Measurements from ENCODE around the gene AMFR. TPM values are rescaled to one million over a fixed set of nuclear protein-coding genes. Genes with fewer than 3 reads are reported as not detected.

The AMFR gene
- polyA plus RNA-seq, 1 donor (not counting 4 experiments of a cell fraction or from before 2014, with no cell fraction given) = 36.9 TPM

DNA sequence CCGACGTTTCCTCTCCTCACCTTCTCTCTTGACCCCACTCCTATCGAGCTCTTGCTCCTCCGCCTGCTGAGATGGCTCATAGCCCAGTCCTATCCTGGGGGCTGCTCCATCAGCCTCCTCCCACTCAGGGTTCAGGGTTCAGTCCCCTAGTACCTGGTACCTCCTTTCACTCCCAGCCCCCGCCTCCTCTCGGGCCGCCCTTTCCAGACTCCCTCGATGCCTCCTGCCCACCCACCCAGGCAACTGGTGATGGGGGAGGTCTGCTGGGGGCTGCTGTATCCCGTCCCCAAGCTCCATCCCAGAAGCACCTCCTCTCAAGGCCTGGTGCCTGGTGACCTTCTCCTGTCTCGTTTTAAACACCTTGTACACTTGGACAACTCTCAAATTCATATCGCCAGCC, 93.9 kb downstream of the AMFR start:
- no peak overlapping the region for H2AFZ ChIP-seq (ENCODE audit: control insufficient read depth, low read length)
- H3K9me1 ChIP-seq (ENCODE audit: control insufficient read depth, extremely low read depth, insufficient read depth, low read length) = no peaks in the 10 kb centered on the region
- no peaks in the 10 kb centered on the region for H3K9me3 ChIP-seq (ENCODE audit: control insufficient read depth, low read depth, low read length)
- H4K20me1 ChIP-seq (ENCODE audit: control insufficient read depth, extremely low read depth, insufficient read depth, low read length) = no peaks in the 10 kb centered on the region
- no peak overlapping the region for H3K9ac ChIP-seq (ENCODE audit: control insufficient read depth, extremely low read depth, insufficient read depth, low read length)
- no peak for DNase-seq (ENCODE audit: low read depth, low spot score)
- dilution Hi-C loops (cut with MboI; ENCODE audit: extremely low pct_ligation_motif_present, low sequenced_read_pairs) = no loop called here
- no peaks in the 10 kb centered on the region for H3K79me2 ChIP-seq (ENCODE audit: control insufficient read depth, insufficient read depth, low read length)
- H3K4me2 ChIP-seq (ENCODE audit: control insufficient read depth, extremely low read depth, insufficient read depth, low read depth, low read length) = no peak overlapping the region
- no peak overlapping the region for H3K4me3 ChIP-seq (ENCODE audit: control insufficient read depth in 2 of 3, extremely low read depth in 1 of 3, insufficient read depth in 2 of 3, low read depth in 1 of 3, low read length in 3 of 3)
- no peak for FAIRE-seq
- TF ChIP-seq, protein P1, sequence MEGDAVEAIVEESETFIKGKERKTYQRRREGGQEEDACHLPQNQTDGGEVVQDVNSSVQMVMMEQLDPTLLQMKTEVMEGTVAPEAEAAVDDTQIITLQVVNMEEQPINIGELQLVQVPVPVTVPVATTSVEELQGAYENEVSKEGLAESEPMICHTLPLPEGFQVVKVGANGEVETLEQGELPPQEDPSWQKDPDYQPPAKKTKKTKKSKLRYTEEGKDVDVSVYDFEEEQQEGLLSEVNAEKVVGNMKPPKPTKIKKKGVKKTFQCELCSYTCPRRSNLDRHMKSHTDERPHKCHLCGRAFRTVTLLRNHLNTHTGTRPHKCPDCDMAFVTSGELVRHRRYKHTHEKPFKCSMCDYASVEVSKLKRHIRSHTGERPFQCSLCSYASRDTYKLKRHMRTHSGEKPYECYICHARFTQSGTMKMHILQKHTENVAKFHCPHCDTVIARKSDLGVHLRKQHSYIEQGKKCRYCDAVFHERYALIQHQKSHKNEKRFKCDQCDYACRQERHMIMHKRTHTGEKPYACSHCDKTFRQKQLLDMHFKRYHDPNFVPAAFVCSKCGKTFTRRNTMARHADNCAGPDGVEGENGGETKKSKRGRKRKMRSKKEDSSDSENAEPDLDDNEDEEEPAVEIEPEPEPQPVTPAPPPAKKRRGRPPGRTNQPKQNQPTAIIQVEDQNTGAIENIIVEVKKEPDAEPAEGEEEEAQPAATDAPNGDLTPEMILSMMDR (optimal IDR thresholded peaks at IDR 0.05 in 1 of 3, IDR thresholded peaks at IDR 0.05 in 1 of 3, conservative IDR thresholded peaks at IDR 0.05 in 1 of 3; ENCODE audit: extremely low read depth in 1 of 3, insufficient read depth in 2 of 3, low read length in 3 of 3) = no peak
- TF ChIP-seq EZH2 (IDR thresholded peaks at IDR 0.05; ENCODE audit: low read length) = no peak
- peaks cover 43% of the 10 kb centered on the region for H3K4me1 ChIP-seq (ENCODE audit: control insufficient read depth, extremely low read depth, insufficient read depth, low read length)
- H3K36me3 ChIP-seq (ENCODE audit: control insufficient read depth in 2 of 2, extremely low read depth in 1 of 2, insufficient read depth in 2 of 2, low read length in 2 of 2) = no peaks in the 10 kb centered on the region
- H3K27me3 ChIP-seq (ENCODE audit: control insufficient read depth, extremely low read depth, insufficient read depth, low read length) = no peaks in the 10 kb centered on the region
- no peak overlapping the region for H3K27ac ChIP-seq (ENCODE audit: control insufficient read depth, insufficient read depth, low read length)

DNA sequence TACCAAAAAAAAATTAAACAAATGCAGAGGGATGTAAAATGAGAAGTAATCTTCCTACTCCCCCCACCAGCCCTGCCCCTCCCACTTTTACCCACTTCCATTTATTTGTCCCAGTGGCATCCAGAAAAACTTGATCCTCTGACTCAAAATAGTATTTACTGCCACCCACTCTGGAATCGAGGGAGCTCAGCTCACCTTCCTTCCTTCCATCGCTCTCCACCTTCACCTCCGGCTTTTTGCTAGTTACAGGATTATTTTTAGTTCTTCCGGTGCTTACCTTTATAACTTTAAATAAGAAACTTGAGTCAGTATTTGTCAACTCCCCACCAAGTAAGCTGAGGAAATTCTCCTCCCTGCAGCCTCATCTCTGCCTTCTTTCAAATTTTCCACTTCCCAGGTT, 94.9 kb downstream of the AMFR start:
- Histone ChIP-seq H3K4me2 (ENCODE audit: control insufficient read depth, extremely low read depth, insufficient read depth, low read depth, low read length) (peak overlapping the region; percentile 29), H3K79me2 (ENCODE audit: control insufficient read depth, insufficient read depth, low read length) (no peaks in the 10 kb centered on the region), H3K4me1 (ENCODE audit: control insufficient read depth, extremely low read depth, insufficient read depth, low read length) (peaks cover 34% of the 10 kb centered on the region), H3K9ac (ENCODE audit: control insufficient read depth, extremely low read depth, insufficient read depth, low read length) (no peak overlapping the region), H3K4me3 (ENCODE audit: control insufficient read depth in 2 of 3, extremely low read depth in 1 of 3, insufficient read depth in 2 of 3, low read depth in 1 of 3, low read length in 3 of 3) (no peak overlapping the region), H3K27ac (ENCODE audit: control insufficient read depth, insufficient read depth, low read length) (peak overlapping the region; percentile 23), H3K9me3 (ENCODE audit: control insufficient read depth, low read depth, low read length) (no peaks in the 10 kb centered on the region), H4K20me1 (ENCODE audit: control insufficient read depth, extremely low read depth, insufficient read depth, low read length) (no peaks in the 10 kb centered on the region), H3K9me1 (ENCODE audit: control insufficient read depth, extremely low read depth, insufficient read depth, low read length) (no peaks in the 10 kb centered on the region), H3K36me3 (ENCODE audit: control insufficient read depth in 2 of 2, extremely low read depth in 1 of 2, insufficient read depth in 2 of 2, low read length in 2 of 2) (no peaks in the 10 kb centered on the region), H2AFZ (ENCODE audit: control insufficient read depth, low read length) (peak overlapping the region; percentile 12), H3K27me3 (ENCODE audit: control insufficient read depth, extremely low read depth, insufficient read depth, low read length) (no peaks in the 10 kb centered on the region)
- TF ChIP-seq, protein P1 (optimal IDR thresholded peaks at IDR 0.05 in 1 of 3, IDR thresholded peaks at IDR 0.05 in 1 of 3, conservative IDR thresholded peaks at IDR 0.05 in 1 of 3; ENCODE audit: extremely low read depth in 1 of 3, insufficient read depth in 2 of 3, low read length in 3 of 3) = no peak
- TF ChIP-seq EZH2 (IDR thresholded peaks at IDR 0.05; ENCODE audit: low read length) = no peak
- dilution Hi-C loops (cut with MboI; ENCODE audit: extremely low pct_ligation_motif_present, low sequenced_read_pairs) = no loop called here
- no peak for FAIRE-seq
- no peak for DNase-seq (ENCODE audit: low read depth, low spot score)

All from keratinocyte (primary cell).